HG02642 (cell line): ENCODE measurements around the gene LRRC73.
"Not testable (repeated sequence)": the region's sequence is repeated elsewhere in the genome, so short reads cannot be mapped to it uniquely, and the experiment has no call there.

Experiments used
- ATAC-seq: cut with Tn5 transposase; IDR thresholded peaks from one replicate; pipeline ENCODE4 v1.9.1; 2021; ENCODE audit warnings: mild to moderate bottlenecking; ENCODE audit not compliant: unreplicated experiment, poor library complexity

The LRRC73 gene

DNA sequence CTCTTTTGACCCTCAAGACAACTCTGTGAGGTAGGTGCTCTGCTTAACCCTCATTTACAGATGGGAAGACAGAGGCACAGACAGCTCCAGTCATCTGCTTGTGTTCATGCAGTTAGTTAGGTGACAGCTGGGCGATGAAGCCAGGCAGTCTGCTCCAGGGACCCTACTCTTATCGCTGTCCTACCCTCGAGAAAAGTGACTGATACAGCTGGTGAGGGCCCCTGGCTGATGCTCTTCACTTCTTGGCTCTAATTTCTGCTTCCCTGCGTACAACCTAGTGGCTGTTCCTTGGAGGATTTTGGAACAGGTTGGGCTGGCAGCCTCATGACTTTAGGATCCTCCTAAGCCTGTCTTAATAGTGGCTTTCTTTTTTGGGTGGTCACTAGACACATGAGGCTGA is 41.9 kb downstream of the LRRC73 start:
- ATAC-seq: no peak

DNA sequence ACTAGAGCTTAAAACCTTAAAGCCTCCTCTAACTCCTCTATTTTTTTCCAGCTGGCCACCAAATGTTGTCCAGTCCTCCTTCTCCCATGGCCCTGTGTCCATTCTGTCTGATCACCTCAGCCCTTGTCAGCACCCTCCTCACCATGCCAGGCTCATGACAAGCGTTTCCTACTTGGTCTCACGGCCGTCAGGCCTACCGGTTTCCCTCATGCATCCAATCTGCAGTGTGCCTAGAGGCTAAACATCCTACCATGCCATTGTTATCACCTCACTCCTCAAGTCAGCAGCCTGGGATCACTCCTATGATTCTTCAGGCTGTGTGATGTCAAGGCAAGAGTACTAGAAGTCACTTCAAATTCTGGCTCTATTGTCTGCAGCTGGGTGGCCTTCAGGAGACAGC is 42.4 kb downstream of the LRRC73 start:
- no peak for ATAC-seq

DNA sequence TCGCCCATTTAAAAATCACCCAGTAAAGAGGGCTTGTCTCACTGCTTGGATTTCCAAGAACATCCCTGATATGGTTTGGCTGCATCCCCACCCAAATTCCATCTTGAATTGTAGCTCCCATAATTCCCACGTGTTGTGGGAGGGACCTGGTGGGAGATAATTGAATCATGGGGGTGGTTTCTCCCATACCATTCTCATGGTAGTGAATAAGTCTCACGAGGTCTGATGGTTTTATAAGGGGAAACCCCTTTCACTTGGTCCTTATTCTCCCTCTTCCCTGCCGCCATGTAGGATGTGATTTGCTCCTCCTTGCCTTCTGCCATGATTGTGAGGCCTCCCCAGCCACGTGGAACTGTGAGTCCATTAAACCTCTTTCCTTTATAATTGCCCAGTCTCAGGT is 42.9 kb downstream of the LRRC73 start:
- ATAC-seq: not testable (repeated sequence)

DNA sequence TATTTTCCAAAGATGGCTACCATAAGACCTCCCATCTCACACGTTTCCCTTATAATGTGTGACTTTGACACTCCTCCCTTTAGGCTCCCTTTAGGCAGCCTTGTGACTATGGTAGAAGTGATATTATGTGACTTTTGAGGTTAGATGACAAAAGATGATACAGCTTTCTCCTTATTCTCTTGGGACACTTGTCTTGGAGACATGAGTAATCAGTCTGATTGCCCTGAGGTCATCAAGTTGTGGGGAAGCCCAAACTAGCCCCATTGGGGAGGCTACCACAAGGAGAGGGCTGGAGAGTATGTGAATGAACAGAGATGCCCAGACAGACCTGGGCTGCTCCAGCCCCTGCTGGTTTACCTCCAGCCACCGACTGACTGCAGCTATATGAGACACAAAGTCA is 44.2 kb downstream of the LRRC73 start:
- no peak for ATAC-seq

DNA sequence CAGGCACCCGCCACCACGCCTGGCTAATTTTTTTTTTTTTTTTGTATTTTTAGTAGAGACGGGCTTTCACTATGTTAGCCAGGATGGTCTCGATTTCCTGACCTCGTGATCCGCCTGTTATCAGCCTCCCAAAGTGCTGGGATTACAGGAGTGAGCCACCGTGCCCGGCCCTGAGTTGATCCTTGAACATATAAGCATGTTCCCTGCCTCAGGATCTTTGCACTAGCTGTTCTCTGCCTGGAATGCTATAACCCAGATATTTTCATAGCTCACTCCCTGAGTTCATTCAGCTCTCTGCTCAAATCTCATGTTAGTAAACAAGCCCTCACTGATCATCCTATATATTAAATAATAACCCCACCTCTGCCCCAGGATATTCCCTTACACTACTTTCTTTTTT is 45.8 kb downstream of the LRRC73 start:
- no peak for ATAC-seq

DNA sequence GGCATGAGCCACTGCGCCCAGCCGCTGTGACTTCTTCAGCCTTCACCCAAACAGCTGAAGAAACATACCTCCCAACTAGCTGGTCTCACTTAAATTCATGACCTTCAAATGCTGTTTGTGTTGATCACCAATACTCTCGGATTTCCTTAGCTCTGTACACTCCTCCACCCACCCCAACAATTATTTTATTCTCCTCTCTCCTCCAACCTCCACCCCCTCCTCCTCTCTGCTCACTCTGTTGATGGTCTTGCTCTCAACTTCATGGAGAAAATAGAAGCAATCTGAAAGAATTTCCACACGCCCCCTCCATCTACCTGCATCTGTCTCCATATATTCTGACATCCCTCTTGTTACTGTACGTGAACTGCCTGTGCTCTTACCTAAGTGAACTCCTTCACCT is 48.2 kb downstream of the LRRC73 start:
- ATAC-seq: no peak

DNA sequence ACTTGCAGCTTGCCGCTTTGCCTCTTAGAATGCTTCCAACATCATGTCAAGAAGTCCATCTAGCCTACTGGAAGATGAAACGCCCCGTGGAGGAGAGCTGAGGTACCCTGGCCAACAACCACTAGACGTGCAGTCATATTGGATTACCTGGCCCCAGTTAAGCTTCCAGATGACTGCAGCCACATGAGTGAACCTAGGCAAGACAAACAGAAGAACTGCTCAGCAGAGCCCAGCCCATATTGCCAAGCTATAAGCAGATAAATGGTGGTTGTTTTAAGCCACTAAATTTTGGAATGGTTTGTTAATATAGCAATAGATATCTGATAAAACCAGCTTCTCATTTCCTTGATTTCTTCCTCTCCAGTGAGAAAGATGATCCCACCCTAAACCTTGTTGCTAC is 50.1 kb downstream of the LRRC73 start:
- ATAC-seq: no peak

DNA sequence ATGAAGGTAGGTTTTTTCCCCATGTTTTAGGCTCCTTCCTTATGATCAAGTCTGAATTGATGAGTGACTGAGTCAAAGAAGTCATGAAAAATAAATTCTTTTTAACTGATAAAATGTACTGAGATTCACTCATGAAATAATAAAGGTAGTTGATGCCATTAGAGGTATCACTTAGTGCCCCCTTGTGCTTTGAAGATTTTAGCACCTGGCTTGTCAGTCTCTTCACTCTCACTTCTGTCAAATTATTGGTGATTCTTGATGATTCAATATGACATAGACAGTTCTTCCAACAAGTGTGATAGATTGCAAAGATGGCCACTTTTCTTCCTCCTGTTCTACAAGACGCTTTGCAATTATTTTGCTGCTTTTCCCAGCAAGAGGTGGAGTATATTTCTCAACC is 50.6 kb downstream of the LRRC73 start:
- ATAC-seq: no peak

DNA sequence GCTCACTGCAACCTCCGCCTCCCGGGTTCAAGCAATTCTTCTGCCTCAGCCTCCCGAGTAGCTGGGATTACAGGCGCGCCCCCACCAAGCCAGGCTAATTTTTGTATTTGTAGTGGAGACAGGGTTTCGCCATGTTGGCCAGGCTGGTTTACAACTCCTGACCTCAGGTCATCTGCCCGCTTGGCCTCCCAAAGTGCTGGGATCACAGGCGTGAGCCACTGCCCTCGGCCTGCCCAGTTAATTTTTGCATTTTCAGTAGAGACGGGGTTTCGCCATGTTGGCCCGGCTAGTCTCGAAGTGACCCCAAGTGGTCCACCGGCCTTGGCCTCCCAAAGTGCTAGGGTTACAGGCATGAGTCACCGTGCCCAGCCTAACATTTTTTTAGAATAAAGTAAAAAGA is 52.0 kb downstream of the LRRC73 start:
- not testable (repeated sequence) for ATAC-seq

DNA sequence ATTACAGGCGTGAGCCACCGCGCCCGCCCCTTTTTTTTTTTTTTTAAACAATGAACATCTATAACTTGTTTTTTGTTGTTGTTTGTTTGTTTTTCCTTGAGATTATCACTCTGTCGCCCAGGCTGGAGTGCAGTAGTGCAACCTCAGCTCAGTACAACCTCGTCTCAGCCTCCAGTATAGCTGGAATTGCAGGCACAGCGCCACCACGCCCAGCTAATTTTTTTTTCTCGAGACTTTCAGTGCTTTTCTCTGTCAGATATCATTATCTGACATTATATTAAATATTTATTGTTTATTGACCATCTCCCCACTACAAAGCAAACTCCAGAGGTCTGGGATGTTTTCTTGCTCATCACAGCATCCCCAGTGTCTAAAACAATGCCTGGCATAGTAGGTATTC is 52.5 kb downstream of the LRRC73 start:
- no peak for ATAC-seq
